Hematopoietic multipotent progenitor cell treated with erythropoietin and hydrocortisone succinate and interleukin-3 and kit ligand, for 6 days (in vitro differentiated cells): ENCODE measurements around the gene ACTN1.
A peak's percentile ranks its signal among the peaks of the same experiment; 100 is the strongest.
"Not testable (repeated sequence)": the region's sequence is repeated elsewhere in the genome, so short reads cannot be mapped to it uniquely, and the experiment has no call there.

Experiments used
- DNase-seq: peaks from one replicate; pipeline ENCODE4 v3.0.0-alpha.2; 2015

Gene ACTN1

GRCh38 chr14:68856572-68856971, 122.5 kb downstream of the ACTN1 start:
- no peak for DNase-seq

- DNase-seq = no peak
These were observed 124.7 kb downstream of the ACTN1 start for GRCh38 chr14:68854421-68854820.

- no peak for DNase-seq
These were observed 125.4 kb downstream of the ACTN1 start for GRCh38 chr14:68853749-68854148.

- not testable (repeated sequence) for DNase-seq
These were observed 126.6 kb downstream of the ACTN1 start for GRCh38 chr14:68852493-68852892.

GRCh38 chr14:68851078-68851477, 128.0 kb downstream of the ACTN1 start:
- DNase-seq = peak; percentile 46

GRCh38 chr14:68849416-68849815, 129.7 kb downstream of the ACTN1 start:
- DNase-seq = no peak

- no peak for DNase-seq
These were observed 130.8 kb downstream of the ACTN1 start for GRCh38 chr14:68848253-68848652.

- not testable (repeated sequence) for DNase-seq
These were observed 131.5 kb downstream of the ACTN1 start for GRCh38 chr14:68847640-68848039.

- no peak for DNase-seq
These were observed 132.6 kb downstream of the ACTN1 start for GRCh38 chr14:68846466-68846865.

GRCh38 chr14:68844210-68844545, 134.9 kb downstream of the ACTN1 start:
- DNase-seq = no peak

- DNase-seq = peak; percentile 83
These were observed 135.5 kb downstream of the ACTN1 start for GRCh38 chr14:68843471-68844209.

GRCh38 chr14:68842298-68842697, 136.8 kb downstream of the ACTN1 start:
- DNase-seq = no peak

GRCh38 chr14:68841016-68841809, 137.9 kb downstream of the ACTN1 start:
- DNase-seq = no peak

- no peak for DNase-seq
These were observed 138.6 kb downstream of the ACTN1 start for GRCh38 chr14:68840454-68840853.

GRCh38 chr14:68836082-68836481, 143.0 kb downstream of the ACTN1 start:
- DNase-seq = no peak

- DNase-seq = peak; percentile 52
These were observed 144.3 kb downstream of the ACTN1 start for GRCh38 chr14:68834816-68835215.

GRCh38 chr14:68828698-68829097, 150.4 kb downstream of the ACTN1 start:
- no peak for DNase-seq

- DNase-seq = no peak
These were observed 153.4 kb downstream of the ACTN1 start for GRCh38 chr14:68825729-68826128.

GRCh38 chr14:68824517-68825347, 154.4 kb downstream of the ACTN1 start:
- DNase-seq = peak; percentile 74

- DNase-seq = no peak
These were observed 154.9 kb downstream of the ACTN1 start for GRCh38 chr14:68824207-68824516.
